Vagina (tissue), 2 donors: ENCODE results near the gene FAM234B.

Experiments
- POLR2A ChIP-seq, 2 donors: fragments of 450-650 bp; IDR thresholded peaks; one replicate each; pipeline ENCODE4 v1.6.1; 2017; ENCODE audit warnings: antibody characterized with exemption in 2 of 2, mild to moderate bottlenecking in 2 of 2, moderate library complexity in 2 of 2
- POLR2AphosphoS5 ChIP-seq, 2 donors: sonication (generic); formaldehyde crosslinking; IDR thresholded peaks; one replicate each; pipeline ENCODE4 v1.9.0; 2017; ENCODE audit warnings: antibody characterized with exemption in 2 of 2, mild to moderate bottlenecking in 2 of 2, low read depth in 1 of 2; ENCODE audit not compliant: insufficient read depth in 1 of 2
- TF ChIP-seq, protein P1 (sequence below), 3 experiments: fragments of 450-650 bp in 2 of 3; fragments of 200-600 bp in 1 of 3; sonication (generic) in 1 of 3; IDR thresholded peaks; one replicate each; pipeline ENCODE4 v1.5.1; 2017 to 2019; ENCODE audit warnings: antibody characterized with exemption in 3 of 3, mild to moderate bottlenecking in 2 of 3, moderate library complexity in 2 of 3

DNA sequence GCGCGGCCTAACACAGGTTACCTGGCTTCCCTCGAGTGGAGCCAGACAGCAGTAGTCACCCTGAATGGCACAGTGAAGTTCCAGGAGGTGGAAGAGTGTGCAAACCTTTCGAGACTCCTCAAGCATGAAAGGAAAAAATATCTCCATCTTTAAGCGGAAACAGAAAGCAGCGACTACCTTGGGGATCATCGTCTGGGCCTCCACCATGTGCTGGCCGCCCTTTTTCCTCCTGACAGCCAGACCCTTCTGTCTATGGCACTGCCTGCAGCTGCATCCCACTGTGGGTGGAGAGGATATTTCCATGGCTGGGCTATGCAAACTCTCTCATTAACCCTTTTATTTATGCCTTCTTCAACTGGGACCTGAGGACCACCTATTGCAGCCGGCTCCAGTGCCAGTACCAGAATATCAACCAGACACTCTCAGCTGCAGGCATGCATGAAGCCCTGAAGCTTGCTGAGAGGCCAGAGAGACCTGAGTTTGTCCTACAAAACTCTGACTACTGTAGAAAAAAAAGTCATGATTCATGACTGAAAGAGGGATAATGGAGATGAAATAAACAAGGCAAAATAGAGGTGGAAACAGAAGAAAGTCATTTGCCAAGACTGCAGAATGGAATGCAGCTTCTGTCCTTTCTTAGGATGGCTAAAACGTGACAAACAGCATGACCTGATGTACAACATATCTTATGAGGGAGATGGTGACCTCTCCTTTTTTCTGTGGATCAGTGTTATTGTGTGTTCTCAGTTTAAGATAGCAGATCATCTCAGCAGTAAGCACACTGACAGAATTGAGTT, 41.7 kb upstream of the FAM234B start:
- TF ChIP-seq POLR2AphosphoS5 (IDR thresholded peaks at IDR 0.05; ENCODE audit: insufficient read depth in 1 of 2, low read depth in 1 of 2) (no peak), POLR2A (IDR thresholded peaks at IDR 0.05) (no peak)
- TF ChIP-seq, protein P1, sequence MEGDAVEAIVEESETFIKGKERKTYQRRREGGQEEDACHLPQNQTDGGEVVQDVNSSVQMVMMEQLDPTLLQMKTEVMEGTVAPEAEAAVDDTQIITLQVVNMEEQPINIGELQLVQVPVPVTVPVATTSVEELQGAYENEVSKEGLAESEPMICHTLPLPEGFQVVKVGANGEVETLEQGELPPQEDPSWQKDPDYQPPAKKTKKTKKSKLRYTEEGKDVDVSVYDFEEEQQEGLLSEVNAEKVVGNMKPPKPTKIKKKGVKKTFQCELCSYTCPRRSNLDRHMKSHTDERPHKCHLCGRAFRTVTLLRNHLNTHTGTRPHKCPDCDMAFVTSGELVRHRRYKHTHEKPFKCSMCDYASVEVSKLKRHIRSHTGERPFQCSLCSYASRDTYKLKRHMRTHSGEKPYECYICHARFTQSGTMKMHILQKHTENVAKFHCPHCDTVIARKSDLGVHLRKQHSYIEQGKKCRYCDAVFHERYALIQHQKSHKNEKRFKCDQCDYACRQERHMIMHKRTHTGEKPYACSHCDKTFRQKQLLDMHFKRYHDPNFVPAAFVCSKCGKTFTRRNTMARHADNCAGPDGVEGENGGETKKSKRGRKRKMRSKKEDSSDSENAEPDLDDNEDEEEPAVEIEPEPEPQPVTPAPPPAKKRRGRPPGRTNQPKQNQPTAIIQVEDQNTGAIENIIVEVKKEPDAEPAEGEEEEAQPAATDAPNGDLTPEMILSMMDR (IDR thresholded peaks at IDR 0.05) = no peak
